K562 (cell line): ENCODE data around the gene GPR32. TPM values are rescaled to one million over a fixed set of nuclear protein-coding genes. Genes with fewer than 3 reads are reported as not detected.
A peak's percentile ranks its signal among the peaks of the same experiment; 100 is the strongest.

Experiments
- BMI1 ChIP-seq: fragments of 150-350 bp; IDR thresholded peaks from 2 replicates; pipeline ENCODE4 v1.6.1; 2014; ENCODE audit warnings: low read length
- CREB1 ChIP-seq, 2 experiments: sonication (generic) in 1 of 2; formaldehyde crosslinking in 1 of 2; IDR thresholded peaks; 2 replicates each; pipeline versions ENCODE4 v1.6.1 to v1.8.0; 2012 to 2022; ENCODE audit warnings: inconsistent platforms in 1 of 2, mild to moderate bottlenecking in 1 of 2, missing genetic modification reagents in 1 of 2, moderate library complexity in 1 of 2
- DEAF1 ChIP-seq: fragments of 450-650 bp; formaldehyde crosslinking; IDR thresholded peaks from 2 replicates; pipeline ENCODE4 v1.4.0; 2020; ENCODE audit warnings: mild to moderate bottlenecking, moderate library complexity
- FOXP1 ChIP-seq: sonication (generic); formaldehyde crosslinking; IDR thresholded peaks from 2 replicates; pipeline ENCODE4 v1.8.0; 2022; ENCODE audit warnings: mild to moderate bottlenecking, missing genetic modification reagents
- NCOR1 ChIP-seq: fragments of 450-650 bp; IDR thresholded peaks from 2 replicates; pipeline ENCODE4 v1.6.1; 2016; ENCODE audit warnings: mild to moderate bottlenecking, moderate library complexity
- NFIC ChIP-seq: fragments of 450-650 bp; IDR thresholded peaks from 2 replicates; pipeline ENCODE4 v1.6.1; 2017; ENCODE audit warnings: mild to moderate bottlenecking, inconsistent platforms
- NFXL1 ChIP-seq: fragments of 450-650 bp; formaldehyde crosslinking; IDR thresholded peaks from 2 replicates; pipeline ENCODE4 v1.4.0; 2021; ENCODE audit warnings: mild to moderate bottlenecking
- OTX1 ChIP-seq: fragments of 450-650 bp; formaldehyde crosslinking; IDR thresholded peaks from 2 replicates; pipeline ENCODE4 v1.4.0; 2022; ENCODE audit warnings: mild to moderate bottlenecking
- PHF21A ChIP-seq: fragments of 450-650 bp; IDR thresholded peaks from 2 replicates; pipeline ENCODE4 v1.6.1; 2017; ENCODE audit warnings: low read depth, borderline replicate concordance
- POLR2B ChIP-seq: fragments of 450-650 bp; IDR thresholded peaks from 2 replicates; pipeline ENCODE4 v1.6.1; 2018; ENCODE audit warnings: low read depth; ENCODE audit not compliant: partially characterized antibody
- RBM39 ChIP-seq: fragments of 200-400 bp; formaldehyde crosslinking; optimal IDR thresholded peaks from 2 replicates; pipeline ENCODE3; 2018; ENCODE audit warnings: low read depth, low read length
- RHOXF2B ChIP-seq: fragments of 250-450 bp; sonication (Bioruptor Pico); conservative IDR thresholded peaks from 2 replicates; pipeline ENCODE4 v1.5.1; 2021
- SMAD3 ChIP-seq: fragments of 450-650 bp; formaldehyde crosslinking; conservative IDR thresholded peaks from 2 replicates; pipeline ENCODE4 v1.4.0; 2020; ENCODE audit warnings: mild to moderate bottlenecking
- SREBF1 ChIP-seq: fragments of 150-350 bp; IDR thresholded peaks from 2 replicates; pipeline ENCODE4 v1.6.1; 2014; ENCODE audit warnings: antibody characterized with exemption, low read depth, low read length, borderline replicate concordance
- TAF7 ChIP-seq: fragments of 450-650 bp; IDR thresholded peaks from 2 replicates; pipeline ENCODE4 v1.6.1; 2016; ENCODE audit warnings: missing genetic modification characterization, missing compliant biosample characterization
- YY1 ChIP-seq, 3 experiments: IDR thresholded peaks; 2 replicates each; pipeline ENCODE4 v1.6.1; 2011; ENCODE audit warnings: low read length in 2 of 3, mild to moderate bottlenecking in 2 of 3, moderate library complexity in 2 of 3, borderline replicate concordance in 1 of 3, control low read depth in 1 of 3, low read depth in 1 of 3; ENCODE audit not compliant: insufficient read depth in 3 of 3, insufficient replicate concordance in 2 of 3, control insufficient read depth in 1 of 3, insufficient read length in 1 of 3; ENCODE audit errors: extremely low read depth in 1 of 3
- ZEB2 ChIP-seq: fragments of 450-650 bp; IDR thresholded peaks from 2 replicates; pipeline ENCODE4 v1.6.1; 2016
- ZNF212 ChIP-seq: fragments of 450-650 bp; formaldehyde crosslinking; IDR thresholded peaks from 2 replicates; pipeline ENCODE4 v1.4.0; 2020; ENCODE audit warnings: mild to moderate bottlenecking
- ZNF253 ChIP-seq: fragments of 250-450 bp; sonication (Bioruptor Pico); conservative IDR thresholded peaks from 2 replicates; pipeline ENCODE4 v1.6.1; 2021; ENCODE audit warnings: mild to moderate bottlenecking
- ZNF282 ChIP-seq: sonication (generic); formaldehyde crosslinking; IDR thresholded peaks from 2 replicates; pipeline ENCODE4 v1.8.1; 2023; ENCODE audit warnings: missing genetic modification reagents
- ZNF3 ChIP-seq: fragments of 250-450 bp; sonication (Bioruptor Pico); IDR thresholded peaks from 2 replicates; pipeline ENCODE4 v1.5.0; 2021; ENCODE audit warnings: mild to moderate bottlenecking, moderate library complexity
- ZNF444 ChIP-seq: fragments of 250-450 bp; sonication (Bioruptor Pico); IDR thresholded peaks from 2 replicates; pipeline ENCODE4 v1.4.0; 2020; ENCODE audit warnings: mild to moderate bottlenecking, moderate library complexity
- ZNF639 ChIP-seq, 2 experiments: fragments of 200-800 bp in 1 of 2; sonication (Bioruptor generic) in 1 of 2; sonication (generic) in 1 of 2; formaldehyde crosslinking in 1 of 2; IDR thresholded peaks in 1 of 2; conservative IDR thresholded peaks in 1 of 2; 2 replicates each; pipeline versions ENCODE4 v1.5.0 to v1.6.1; 2016 to 2020; ENCODE audit warnings: missing compliant biosample characterization in 1 of 2, missing genetic modification characterization in 1 of 2, missing genetic modification reagents in 1 of 2
- ZNF79 ChIP-seq: fragments of 250-450 bp; sonication (Bioruptor Pico); IDR thresholded peaks from 2 replicates; pipeline ENCODE4 v1.4.0; 2020; ENCODE audit warnings: low read depth, mild to moderate bottlenecking, moderate library complexity
- ZSCAN29 ChIP-seq: fragments of 450-650 bp; IDR thresholded peaks from 2 replicates; pipeline ENCODE4 v1.6.1; 2017
- polyA plus RNA-seq, 8 experiments: library from polyadenylated mRNA; depleted of rRNA in 4 of 8; stranded (reverse) in 5 of 8; unstranded in 3 of 8; fragments of >200 nt; fragmentation: Nextera tagmentation in 2 of 8; fragmentation: Illumina TruSeq in 1 of 8; extraction: Ambion mirVana in 2 of 8; extraction: Trizol in 1 of 8; gene quantifications; 2 replicates each; pipeline versions ENCODE4 v1.2.1 to v1.2.3, GENCODE V29; 2011 to 2014; ENCODE audit warnings: inconsistent platforms in 1 of 8, missing spikeins in 1 of 8
- total RNA-seq, 7 experiments: library from RNA; depleted of rRNA in 6 of 7; stranded (reverse); fragments of >200 nt in 6 of 7; fragmentation: Illumina TruSeq in 2 of 7; extraction: Trizol in 2 of 7; gene quantifications; 2 replicates each; pipeline versions ENCODE4 v1.2.1 to v1.2.3, GENCODE V29; 2011 to 2021; ENCODE audit warnings: low replicate concordance in 1 of 7

The GPR32 gene
- total and polyA plus RNA-seq, 9 of the 15 experiments (the other 6 are each of a cell fraction or from before 2014, with no cell fraction given): not detected

GRCh38 chr19:50796634-50797428, 26.6 kb downstream of the GPR32 start (continued):
- TF ChIP-seq POLR2B: peak; percentile 15
- TF ChIP-seq ZEB2: no peak
- 0 out of 2 replicates have a peak, but pooled peaks have one; percentile 2 for TF ChIP-seq NFIC
- TF ChIP-seq ZNF212: no peak
- TF ChIP-seq ZNF282 (CRISPR knock-in tag): no peak
- TF ChIP-seq BMI1: no peak
- no peak for TF ChIP-seq ZSCAN29
- TF ChIP-seq CREB1 (IDR thresholded peaks at IDR 0.05): peak; percentile 5; the same call in 1 of the 2 replicates
- TF ChIP-seq CREB1 (CRISPR knock-in tag; IDR thresholded peaks at IDR 0.05): no peak
- TF ChIP-seq NCOR1: 0 out of 2 replicates have a peak, but pooled peaks have one; percentile 3
- TF ChIP-seq ZNF3 (CRISPR knock-in tag): no peak
- no peak for TF ChIP-seq OTX1 (CRISPR knock-in tag)
- TF ChIP-seq ZNF79 (CRISPR knock-in tag): no peak
- 0 out of 2 replicates have a peak, but pooled peaks have one; percentile 21 for TF ChIP-seq FOXP1 (CRISPR knock-in tag)
- TF ChIP-seq TAF7 (tag): no peak
- TF ChIP-seq YY1 (IDR thresholded peaks at IDR 0.05; ENCODE audit: borderline replicate concordance in 1 of 3, control insufficient read depth in 1 of 3, extremely low read depth in 1 of 3, insufficient read depth in 3 of 3, insufficient read length in 1 of 3, insufficient replicate concordance in 2 of 3, low read depth in 1 of 3, low read length in 2 of 3): peak in 1 of 3 experiments; percentile 6
- no peak for TF ChIP-seq DEAF1 (CRISPR knock-in tag)
- TF ChIP-seq ZNF639 (CRISPR knock-in tag; conservative IDR thresholded peaks at IDR 0.05 in 1 of 2, IDR thresholded peaks at IDR 0.05 in 1 of 2): no peak
- TF ChIP-seq PHF21A: no peak
- TF ChIP-seq SMAD3: 0 out of 2 replicates have a peak, but pooled peaks have one; percentile 10
- TF ChIP-seq RHOXF2B: no peak
- no peak for TF ChIP-seq SREBF1
- no peak for TF ChIP-seq ZNF444 (CRISPR knock-in tag)
- no peak for TF ChIP-seq ZNF253 (CRISPR knock-in tag)
- peak; percentile 94 for TF ChIP-seq RBM39
- no peak for TF ChIP-seq NFXL1 (CRISPR knock-in tag)
